ENCODE measurements around the gene CADPS.
A peak's percentile ranks its signal among the peaks of the same experiment; 100 is the strongest.

Gene CADPS

DNA sequence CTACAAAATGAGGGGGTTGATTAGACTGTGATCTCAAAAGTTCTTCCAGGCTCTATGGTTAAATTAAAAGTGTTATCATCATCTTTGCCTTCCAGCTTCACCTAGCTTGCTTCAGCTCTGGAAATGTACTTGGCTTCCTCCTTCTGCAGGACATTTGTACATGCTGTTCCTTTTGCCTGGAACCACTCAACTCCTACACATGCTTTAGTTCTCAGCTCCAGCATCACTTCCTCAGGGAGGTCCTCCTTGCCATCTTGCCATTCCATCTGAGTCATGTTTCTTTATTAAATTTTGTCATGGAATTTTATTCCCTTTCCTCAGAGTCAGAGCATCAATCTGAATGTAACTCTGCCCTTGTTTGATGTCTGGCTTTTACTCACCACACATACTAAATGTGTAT, 343.2 kb downstream of the CADPS start:
- TF ChIP-seq SPI1 (IDR thresholded peaks at IDR 0.05; ENCODE audit: borderline replicate concordance, low read depth) (no peak), GABPA (IDR thresholded peaks at IDR 0.05; ENCODE audit: low read depth) (no peak), POLR2AphosphoS5 (IDR thresholded peaks at IDR 0.05; ENCODE audit: low read depth) (no peak), CTCF (IDR thresholded peaks at IDR 0.05; ENCODE audit: insufficient read depth, low read length) (no peak), REST (IDR thresholded peaks at IDR 0.05; ENCODE audit: insufficient replicate concordance, low read depth) (no peak)
- Histone ChIP-seq H3K27ac (replicated peaks) (no peak overlapping the region), H3K4me3 (replicated peaks; ENCODE audit: insufficient read depth, low read length) (no peak overlapping the region), H3K27me3 (ENCODE audit: insufficient read depth, poor library complexity, severe bottlenecking) (no peaks in the 10 kb centered on the region)
- no peak for DNase-seq (ENCODE audit: low read depth in 1 of 2, low spot score in 1 of 2)

GRCh38 chr3:62531493-62531892, 343.7 kb downstream of the CADPS start:
- H3K27ac ChIP-seq (replicated peaks) = no peak overlapping the region
- H3K4me3 ChIP-seq (replicated peaks; ENCODE audit: insufficient read depth, low read length) = no peak overlapping the region
- TF ChIP-seq POLR2AphosphoS5 (IDR thresholded peaks at IDR 0.05; ENCODE audit: low read depth) (no peak), SPI1 (IDR thresholded peaks at IDR 0.05; ENCODE audit: borderline replicate concordance, low read depth) (no peak), GABPA (IDR thresholded peaks at IDR 0.05; ENCODE audit: low read depth) (no peak), CTCF (IDR thresholded peaks at IDR 0.05; ENCODE audit: insufficient read depth, low read length) (no peak), REST (IDR thresholded peaks at IDR 0.05; ENCODE audit: insufficient replicate concordance, low read depth) (no peak)
- no peaks in the 10 kb centered on the region for H3K27me3 ChIP-seq (ENCODE audit: insufficient read depth, poor library complexity, severe bottlenecking)
- DNase-seq (ENCODE audit: low read depth in 1 of 2, low spot score in 1 of 2) = no peak

DNA sequence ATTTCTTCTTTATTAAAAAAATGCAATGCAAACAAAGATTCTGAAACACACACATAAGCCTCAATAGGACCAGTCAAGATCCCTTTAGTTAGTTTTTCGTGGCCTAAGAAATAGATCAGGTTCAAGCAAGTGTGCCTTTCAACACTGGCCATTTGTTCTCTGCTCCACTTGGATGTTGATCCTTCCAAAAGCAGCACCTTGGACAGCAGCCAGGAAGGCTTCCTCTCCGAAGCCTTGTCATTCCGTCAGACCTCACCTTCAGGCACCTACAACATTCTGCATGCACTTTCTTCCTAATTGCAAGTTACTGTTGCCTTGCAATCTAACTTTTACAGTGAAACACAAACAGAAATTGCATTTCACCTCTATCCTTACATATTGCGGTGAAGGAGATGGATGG, 346.0 kb downstream of the CADPS start:
- TF ChIP-seq POLR2AphosphoS5 (IDR thresholded peaks at IDR 0.05; ENCODE audit: low read depth) (no peak), CTCF (IDR thresholded peaks at IDR 0.05; ENCODE audit: insufficient read depth, low read length) (no peak), GABPA (IDR thresholded peaks at IDR 0.05; ENCODE audit: low read depth) (no peak), SPI1 (IDR thresholded peaks at IDR 0.05; ENCODE audit: borderline replicate concordance, low read depth) (no peak), REST (IDR thresholded peaks at IDR 0.05; ENCODE audit: insufficient replicate concordance, low read depth) (peak; percentile 97)
- peak in 1 of 2 experiments; percentile 3 for DNase-seq (ENCODE audit: low read depth in 1 of 2, low spot score in 1 of 2)
- H3K27ac ChIP-seq (replicated peaks) = no peak overlapping the region
- no peaks in the 10 kb centered on the region for H3K27me3 ChIP-seq (ENCODE audit: insufficient read depth, poor library complexity, severe bottlenecking)
- H3K4me3 ChIP-seq (replicated peaks; ENCODE audit: insufficient read depth, low read length) = no peak overlapping the region
